ENCODE results near the gene PDE11A.

PDE11A gene

DNA sequence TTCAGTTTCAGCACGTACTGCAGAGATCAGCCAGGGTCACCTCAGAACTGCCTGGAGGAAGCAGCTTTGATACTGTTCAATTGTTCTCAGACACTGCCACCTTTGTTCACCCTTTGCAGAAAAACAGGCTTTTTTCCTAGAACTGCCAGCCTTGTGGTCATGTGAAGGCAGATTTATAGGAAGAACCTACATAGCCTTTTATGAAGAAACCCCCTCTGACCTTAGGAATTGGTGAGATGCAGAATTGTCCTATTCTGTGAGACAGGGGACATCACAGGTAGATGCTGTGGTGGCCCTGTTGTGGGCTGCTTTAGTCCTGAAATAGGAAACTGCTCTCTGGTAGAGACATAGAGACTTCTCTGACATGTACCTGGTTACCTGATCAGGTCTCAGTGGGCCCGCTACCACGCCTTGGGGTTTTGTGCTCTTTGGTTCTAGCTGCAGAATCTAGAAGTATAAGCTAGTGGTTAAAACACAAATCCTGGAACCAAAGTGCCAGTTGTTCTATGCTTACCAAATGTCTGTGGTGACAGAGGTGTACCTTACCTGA is 473.4 kb downstream of the PDE11A start:
- ATAC-seq (peak; percentile 40), DNase-seq (no peak)
- Mint-ChIP-seq H3K9me3 (no peaks in the 10 kb centered on the region), H3K27ac (no peak overlapping the region), H3K27me3 (no peaks in the 10 kb centered on the region), H3K4me1 (no peaks in the 10 kb centered on the region), H3K4me3 (no peak overlapping the region)

DNA sequence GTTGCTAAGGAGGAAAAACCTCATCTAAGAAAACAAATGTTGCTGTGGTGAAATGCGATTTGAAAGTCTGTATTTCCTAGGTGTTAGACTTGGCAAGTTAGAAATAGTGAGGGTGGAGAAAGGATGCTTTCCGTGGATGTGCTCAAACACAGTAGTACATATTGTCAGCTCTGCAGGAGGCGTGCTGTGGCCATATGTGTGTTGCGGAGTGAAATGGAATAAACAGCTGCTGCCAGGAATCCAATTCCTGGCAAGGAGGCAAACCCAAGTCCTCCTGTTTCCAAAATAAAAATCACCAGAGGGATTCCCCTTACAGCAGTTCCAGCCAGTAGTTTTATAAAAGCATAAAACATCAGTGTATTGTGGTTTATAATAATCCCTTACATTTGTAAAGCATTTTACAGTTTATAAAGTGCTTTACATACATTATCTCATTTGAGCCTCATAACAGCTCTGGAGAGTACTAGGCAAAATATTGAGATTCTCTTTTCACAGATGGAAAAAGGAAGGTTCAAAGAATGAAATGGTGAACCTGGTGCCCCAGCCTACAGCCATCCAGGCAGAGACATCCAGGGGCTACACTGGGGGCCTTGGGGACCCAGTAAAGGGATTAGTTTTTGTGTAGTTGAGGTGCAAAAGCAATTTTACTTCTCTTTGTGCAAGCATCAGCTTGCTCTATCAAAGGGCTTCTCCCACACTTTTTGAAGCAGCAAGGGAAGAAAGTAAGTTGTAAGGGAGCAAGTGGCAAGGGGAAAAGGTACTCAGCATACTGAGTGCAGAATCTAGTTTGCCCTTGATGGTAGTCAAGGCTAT is 474.0 kb downstream of the PDE11A start:
- no peak overlapping the region for H3K4me3 Mint-ChIP-seq
- ATAC-seq (no peak), DNase-seq (no peak)
- peaks cover 6% of the 10 kb centered on the region for H3K4me1 Mint-ChIP-seq
- no peaks in the 10 kb centered on the region for H3K9me3 Mint-ChIP-seq
- peaks cover 2% of the 10 kb centered on the region for H3K27me3 Mint-ChIP-seq
- H3K27ac Mint-ChIP-seq, result no peak overlapping the region

- H3K27me3 Mint-ChIP-seq, result peaks cover 10% of the 10 kb centered on the region
- peaks cover 6% of the 10 kb centered on the region for H3K4me1 Mint-ChIP-seq
- no peak for ATAC-seq
- H3K4me3 Mint-ChIP-seq, result no peak overlapping the region
- no peak for DNase-seq
- H3K27ac Mint-ChIP-seq, result no peak overlapping the region
- no peaks in the 10 kb centered on the region for H3K9me3 Mint-ChIP-seq
Measured at GRCh38 chr2:177597759-177598158, 474.8 kb downstream of the PDE11A start.

DNA sequence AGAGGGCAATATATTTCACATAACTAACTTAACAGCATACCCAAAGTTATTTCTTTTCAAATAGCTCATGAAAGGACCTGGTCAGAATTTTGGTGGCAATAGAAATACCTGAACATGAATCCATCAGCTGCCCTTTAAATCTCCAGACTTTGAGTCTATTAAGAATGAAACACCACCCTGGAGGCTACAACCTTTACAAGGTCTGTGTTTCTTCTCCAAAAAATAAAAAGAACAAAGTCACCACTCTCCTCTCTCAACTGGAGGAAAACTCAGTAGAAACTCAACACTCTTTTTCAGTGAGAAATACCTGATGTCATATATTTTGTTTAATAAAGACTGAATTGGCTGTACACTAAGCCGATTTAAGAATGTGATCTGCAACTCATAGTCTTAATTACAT is 475.7 kb downstream of the PDE11A start:
- H3K9me3 Mint-ChIP-seq, result no peaks in the 10 kb centered on the region
- peaks cover 14% of the 10 kb centered on the region for H3K27me3 Mint-ChIP-seq
- H3K4me3 Mint-ChIP-seq, result no peak overlapping the region
- H3K4me1 Mint-ChIP-seq, result peaks cover 6% of the 10 kb centered on the region
- DNase-seq, result no peak
- ATAC-seq, result no peak
- H3K27ac Mint-ChIP-seq, result no peak overlapping the region

- no peak overlapping the region for H3K27ac Mint-ChIP-seq
- H3K4me3 Mint-ChIP-seq, result no peak overlapping the region
- H3K9me3 Mint-ChIP-seq, result no peaks in the 10 kb centered on the region
- DNase-seq (no peak), ATAC-seq (no peak)
- peaks cover 6% of the 10 kb centered on the region for H3K4me1 Mint-ChIP-seq
- H3K27me3 Mint-ChIP-seq, result peaks cover 14% of the 10 kb centered on the region
Measured at GRCh38 chr2:177595126-177595845, 477.3 kb downstream of the PDE11A start.

GRCh38 chr2:177593402-177593801 is 479.2 kb downstream of the PDE11A start:
- peak overlapping the region in 1 of 2 donors; percentile 89 for H3K27ac Mint-ChIP-seq
- ATAC-seq (no peak), DNase-seq (no peak)
- H3K27me3 Mint-ChIP-seq, result peaks cover 14% of the 10 kb centered on the region
- H3K4me1 Mint-ChIP-seq, result peaks cover 6% of the 10 kb centered on the region
- H3K4me3 Mint-ChIP-seq, result no peak overlapping the region
- no peaks in the 10 kb centered on the region for H3K9me3 Mint-ChIP-seq

DNA sequence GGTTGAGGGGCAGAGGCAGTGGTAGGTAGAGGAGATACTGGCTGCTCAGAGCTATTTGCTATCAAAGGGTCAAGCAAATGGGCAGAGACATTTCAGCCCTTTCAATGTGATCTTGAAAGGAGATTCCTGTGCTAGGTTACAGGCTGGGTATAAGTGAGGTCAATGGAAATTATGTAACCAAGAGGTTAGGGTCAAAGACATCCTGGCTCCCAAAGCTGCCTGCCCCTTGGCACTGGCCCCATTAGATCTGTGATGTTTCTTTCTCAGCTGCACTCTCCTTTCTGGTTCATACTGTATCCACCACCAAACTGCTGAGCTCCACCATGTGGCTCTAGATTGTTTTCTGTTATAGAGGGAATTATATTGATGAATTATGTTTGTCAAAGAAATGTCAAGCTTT is 479.6 kb downstream of the PDE11A start:
- H3K27ac Mint-ChIP-seq, result no peak overlapping the region
- peaks cover 14% of the 10 kb centered on the region for H3K27me3 Mint-ChIP-seq
- H3K4me1 Mint-ChIP-seq, result peaks cover 6% of the 10 kb centered on the region
- H3K9me3 Mint-ChIP-seq, result no peaks in the 10 kb centered on the region
- H3K4me3 Mint-ChIP-seq, result no peak overlapping the region
- no peak for ATAC-seq
- DNase-seq, result no peak

GRCh38 chr2:177592397-177592796 is 480.2 kb downstream of the PDE11A start:
- DNase-seq, result no peak
- H3K27me3 Mint-ChIP-seq, result peaks cover 14% of the 10 kb centered on the region
- ATAC-seq, result no peak
- H3K9me3 Mint-ChIP-seq, result no peaks in the 10 kb centered on the region
- peaks cover 6% of the 10 kb centered on the region for H3K4me1 Mint-ChIP-seq
- peak overlapping the region in 1 of 2 donors; percentile 67 for H3K27ac Mint-ChIP-seq
- no peak overlapping the region for H3K4me3 Mint-ChIP-seq

DNA sequence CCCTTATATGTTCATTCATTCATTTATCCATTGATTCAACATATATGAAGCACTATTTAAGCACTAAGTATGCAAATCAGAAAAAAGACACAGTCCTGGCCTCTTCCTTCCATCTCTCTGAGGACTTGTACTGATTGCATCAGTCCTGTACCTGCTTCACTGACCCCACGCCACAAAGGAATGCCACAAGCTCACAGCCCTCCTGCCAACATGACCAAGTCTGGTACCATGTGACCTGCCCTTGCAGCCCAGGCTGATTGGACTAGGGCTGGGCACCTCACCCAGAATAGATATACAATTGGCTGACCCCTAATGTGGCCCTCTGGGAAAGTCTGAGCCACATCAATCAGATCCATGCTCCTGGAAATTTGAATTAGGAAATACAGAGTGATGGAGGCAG is 483.4 kb downstream of the PDE11A start:
- Mint-ChIP-seq H3K4me1 (peaks cover 6% of the 10 kb centered on the region), H3K9me3 (no peaks in the 10 kb centered on the region), H3K27me3 (peaks cover 14% of the 10 kb centered on the region), H3K27ac (no peak overlapping the region), H3K4me3 (no peak overlapping the region)
- no peak for DNase-seq
- no peak for ATAC-seq

- no peak overlapping the region for H3K27ac Mint-ChIP-seq
- H3K9me3 Mint-ChIP-seq, result no peaks in the 10 kb centered on the region
- no peak for DNase-seq
- ATAC-seq, result no peak
- peaks cover under 1% of the 10 kb centered on the region for H3K4me1 Mint-ChIP-seq
- H3K4me3 Mint-ChIP-seq, result no peak overlapping the region
- H3K27me3 Mint-ChIP-seq, result peaks cover 13% of the 10 kb centered on the region
Measured at GRCh38 chr2:177588671-177589070, 483.9 kb downstream of the PDE11A start.

DNA sequence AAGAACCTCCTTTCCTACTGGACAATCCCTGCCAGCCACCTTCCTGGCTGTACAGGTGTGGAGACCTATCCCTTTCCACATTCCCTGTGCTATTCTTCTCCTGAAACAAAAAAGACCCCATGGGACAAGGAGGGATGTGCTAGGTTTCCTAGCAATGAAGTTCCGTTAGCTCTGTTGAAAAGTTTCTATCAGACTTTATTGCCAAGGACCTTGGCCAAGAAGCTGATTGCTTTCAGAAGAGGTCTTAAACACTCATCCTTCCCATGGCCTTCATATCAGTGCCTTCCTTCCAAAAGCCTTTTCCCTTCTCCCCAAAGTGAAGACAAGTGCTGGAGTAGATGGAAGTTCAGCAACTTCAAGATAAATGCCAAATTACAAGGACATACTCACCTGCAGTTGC is 485.2 kb downstream of the PDE11A start:
- H3K4me3 Mint-ChIP-seq, result no peak overlapping the region
- H3K4me1 Mint-ChIP-seq, result no peaks in the 10 kb centered on the region
- DNase-seq (no peak), ATAC-seq (no peak)
- H3K9me3 Mint-ChIP-seq, result no peaks in the 10 kb centered on the region
- H3K27ac Mint-ChIP-seq, result no peak overlapping the region
- no peaks in the 10 kb centered on the region for H3K27me3 Mint-ChIP-seq

- Mint-ChIP-seq H3K27me3 (no peaks in the 10 kb centered on the region), H3K4me3 (no peak overlapping the region), H3K4me1 (no peaks in the 10 kb centered on the region), H3K9me3 (no peaks in the 10 kb centered on the region), H3K27ac (no peak overlapping the region)
- ATAC-seq (no peak), DNase-seq (no peak)
Measured at GRCh38 chr2:177586154-177586553, 486.4 kb downstream of the PDE11A start.

GRCh38 chr2:177585234-177585863 is 487.2 kb downstream of the PDE11A start:
- no peak for ATAC-seq
- Mint-ChIP-seq H3K9me3 (no peaks in the 10 kb centered on the region), H3K4me1 (no peaks in the 10 kb centered on the region), H3K27ac (peak overlapping the region in 1 of 2 donors; percentile 2), H3K4me3 (no peak overlapping the region), H3K27me3 (no peaks in the 10 kb centered on the region)
- no peak for DNase-seq

DNA sequence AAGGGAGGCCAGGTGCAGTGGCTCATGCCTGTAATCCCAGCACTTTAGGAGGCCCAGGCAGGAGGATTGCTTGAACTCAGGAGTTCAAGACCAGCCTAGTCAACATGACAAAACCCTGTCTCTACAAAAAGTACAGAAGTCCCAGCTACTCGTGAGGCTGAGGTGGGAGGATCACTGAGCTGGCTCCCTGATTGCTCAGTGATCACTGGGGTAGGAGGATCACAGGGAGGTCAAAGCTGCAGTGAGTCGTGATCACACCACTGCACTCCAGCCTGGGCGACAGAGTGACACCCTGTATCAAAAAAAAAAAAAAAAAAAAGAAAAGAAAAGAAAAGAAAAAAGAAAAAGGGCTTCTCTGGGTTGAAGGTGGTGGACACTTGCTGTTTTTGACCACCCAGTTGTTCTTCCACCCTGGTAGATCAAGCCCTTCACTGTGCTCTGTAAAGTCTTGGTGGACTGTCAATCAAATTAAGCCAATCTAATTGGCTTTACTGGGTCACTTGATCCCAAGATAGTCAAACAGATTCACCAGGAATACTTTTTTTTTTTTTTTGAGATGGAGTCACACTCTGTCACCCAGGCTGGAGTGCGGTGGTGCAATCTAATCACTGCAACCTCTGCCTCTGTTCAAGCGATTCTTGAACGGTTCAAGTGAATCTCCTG is 488.4 kb downstream of the PDE11A start:
- Mint-ChIP-seq H3K4me3 (no peak overlapping the region), H3K27ac (no peak overlapping the region), H3K4me1 (no peaks in the 10 kb centered on the region), H3K9me3 (no peaks in the 10 kb centered on the region), H3K27me3 (no peaks in the 10 kb centered on the region)
- ATAC-seq (no peak), DNase-seq (no peak)

DNA sequence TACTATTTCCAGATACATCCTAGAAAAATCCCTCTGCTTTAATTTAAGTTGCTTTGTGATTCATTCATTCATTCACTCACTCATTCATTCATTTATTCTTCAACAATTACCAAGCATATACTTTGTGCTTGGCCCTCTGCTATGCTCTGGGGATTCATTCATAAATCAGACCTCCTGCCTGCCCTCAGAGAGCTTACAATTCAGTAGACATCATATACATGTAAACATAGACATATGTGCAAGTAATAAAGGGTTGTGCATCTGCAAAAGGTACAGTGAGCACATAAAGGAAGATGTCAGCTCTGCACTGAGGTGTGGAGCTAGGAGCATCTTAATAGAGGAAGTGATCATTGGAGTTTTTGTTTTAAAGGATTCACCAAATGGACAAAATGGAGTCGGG is 490.6 kb downstream of the PDE11A start:
- no peaks in the 10 kb centered on the region for H3K27me3 Mint-ChIP-seq
- no peak for DNase-seq
- no peak overlapping the region for H3K4me3 Mint-ChIP-seq
- H3K9me3 Mint-ChIP-seq, result no peaks in the 10 kb centered on the region
- no peak for ATAC-seq
- no peaks in the 10 kb centered on the region for H3K4me1 Mint-ChIP-seq
- H3K27ac Mint-ChIP-seq, result no peak overlapping the region

All from stimulated activated naive CD8-positive, alpha-beta T cell treated with anti-CD3 and anti-CD28 coated beads, Interleukin-15, amount 100 ng/mL, for 72 hours (primary cell).